Mucosa of stomach (tissue), 1 donor: ENCODE results near the gene MPL.

Experiments used
- H3K27me3 ChIP-seq: one replicate; pipeline ENCODE4 v1.7.0; 2013; ENCODE audit warnings: mild to moderate bottlenecking, low read length; ENCODE audit not compliant: control insufficient read depth, insufficient read depth
- H3K36me3 ChIP-seq: one replicate; pipeline ENCODE4 v1.7.0; 2013; ENCODE audit warnings: low read length; ENCODE audit not compliant: control insufficient read depth, insufficient read depth
- H3K4me1 ChIP-seq: one replicate; pipeline ENCODE4 v1.7.0; 2013; ENCODE audit warnings: mild to moderate bottlenecking, low read length; ENCODE audit not compliant: control insufficient read depth, insufficient read depth
- H3K4me3 ChIP-seq: one replicate; pipeline ENCODE4 v1.7.0; 2013; ENCODE audit warnings: low read length
- H3K9ac ChIP-seq: one replicate; pipeline ENCODE4 v1.7.0; 2013; ENCODE audit warnings: mild to moderate bottlenecking, low read length, moderate library complexity
- H3K9me3 ChIP-seq: one replicate; pipeline ENCODE4 v1.7.0; 2013; ENCODE audit warnings: mild to moderate bottlenecking, low read length, moderate library complexity; ENCODE audit not compliant: control insufficient read depth
- donor health status: Pancreatic carcinoma.

The MPL gene

GRCh38 chr1:43339584-43340232 lies 2.1 kb downstream of the MPL start:
- Histone ChIP-seq H3K27me3 (no peaks in the 10 kb centered on the region), H3K4me3 (no peak overlapping the region), H3K36me3 (no peaks in the 10 kb centered on the region), H3K4me1 (peaks cover 9% of the 10 kb centered on the region), H3K9ac (no peak overlapping the region), H3K9me3 (no peaks in the 10 kb centered on the region)

GRCh38 chr1:43340559-43340958 lies 2.9 kb downstream of the MPL start:
- H3K9ac ChIP-seq = no peak overlapping the region
- no peaks in the 10 kb centered on the region for H3K36me3 ChIP-seq
- no peaks in the 10 kb centered on the region for H3K27me3 ChIP-seq
- no peak overlapping the region for H3K4me3 ChIP-seq
- H3K9me3 ChIP-seq = no peaks in the 10 kb centered on the region
- H3K4me1 ChIP-seq = peaks cover 17% of the 10 kb centered on the region

- Histone ChIP-seq H3K4me3 (no peak overlapping the region), H3K36me3 (no peaks in the 10 kb centered on the region), H3K27me3 (no peaks in the 10 kb centered on the region), H3K9me3 (no peaks in the 10 kb centered on the region), H3K9ac (no peak overlapping the region), H3K4me1 (peaks cover 42% of the 10 kb centered on the region)
Measured at GRCh38 chr1:43344267-43344850, 6.7 kb downstream of the MPL start.

DNA sequence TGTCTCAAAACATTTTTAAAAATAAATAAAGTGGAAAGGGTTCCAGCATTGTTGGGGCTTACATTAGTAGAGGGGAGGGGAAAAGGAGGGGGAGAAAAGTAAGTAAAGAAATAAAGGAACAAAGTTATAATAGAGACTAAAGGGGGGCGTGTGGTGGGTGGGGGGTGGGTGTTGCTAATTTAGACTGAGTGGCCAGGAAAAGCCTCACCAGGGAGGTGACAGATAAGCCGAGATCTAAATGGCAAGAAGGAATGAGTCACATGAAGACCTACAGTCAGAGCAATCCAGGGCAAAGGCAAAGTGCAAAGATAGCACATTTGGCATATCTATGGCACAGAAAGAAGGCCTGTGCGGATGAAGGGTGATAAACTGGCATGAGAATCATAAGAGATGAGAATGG lies 7.5 kb downstream of the MPL start:
- no peak overlapping the region for H3K9ac ChIP-seq
- H3K4me3 ChIP-seq = no peak overlapping the region
- H3K9me3 ChIP-seq = no peaks in the 10 kb centered on the region
- H3K36me3 ChIP-seq = no peaks in the 10 kb centered on the region
- peaks cover 49% of the 10 kb centered on the region for H3K4me1 ChIP-seq
- no peaks in the 10 kb centered on the region for H3K27me3 ChIP-seq

DNA sequence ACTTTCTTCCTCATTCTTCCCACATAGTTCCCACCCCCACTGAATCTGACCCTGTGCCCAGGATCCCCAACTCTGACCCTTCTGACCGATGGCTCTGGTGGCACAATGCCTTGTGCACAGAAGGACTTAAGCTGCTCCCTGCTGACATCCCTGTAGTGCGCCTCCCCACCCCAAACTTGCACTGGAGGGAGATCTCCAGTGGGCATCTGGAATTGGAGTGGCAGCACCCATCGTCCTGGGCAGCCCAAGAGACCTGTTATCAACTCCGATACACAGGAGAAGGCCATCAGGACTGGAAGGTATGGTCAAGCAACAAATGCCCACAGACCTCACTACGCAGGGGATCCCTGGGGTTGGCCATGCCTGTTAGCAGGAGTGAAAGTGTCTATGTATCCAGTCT lies 9.0 kb downstream of the MPL start:
- H3K4me1 ChIP-seq = peaks cover 54% of the 10 kb centered on the region

GRCh38 chr1:43348343-43348808 lies 10.8 kb downstream of the MPL start:
- Histone ChIP-seq H3K4me1 (peaks cover 55% of the 10 kb centered on the region), H3K9me3 (no peaks in the 10 kb centered on the region), H3K36me3 (no peaks in the 10 kb centered on the region), H3K27me3 (no peaks in the 10 kb centered on the region), H3K4me3 (peak overlapping the region; percentile 22), H3K9ac (peak overlapping the region; percentile 87)

More for the DNA sequence above, 9.0 kb downstream of the MPL start:
- Histone ChIP-seq H3K27me3 (no peaks in the 10 kb centered on the region), H3K36me3 (no peaks in the 10 kb centered on the region), H3K9me3 (no peaks in the 10 kb centered on the region), H3K9ac (no peak overlapping the region), H3K4me3 (no peak overlapping the region)

DNA sequence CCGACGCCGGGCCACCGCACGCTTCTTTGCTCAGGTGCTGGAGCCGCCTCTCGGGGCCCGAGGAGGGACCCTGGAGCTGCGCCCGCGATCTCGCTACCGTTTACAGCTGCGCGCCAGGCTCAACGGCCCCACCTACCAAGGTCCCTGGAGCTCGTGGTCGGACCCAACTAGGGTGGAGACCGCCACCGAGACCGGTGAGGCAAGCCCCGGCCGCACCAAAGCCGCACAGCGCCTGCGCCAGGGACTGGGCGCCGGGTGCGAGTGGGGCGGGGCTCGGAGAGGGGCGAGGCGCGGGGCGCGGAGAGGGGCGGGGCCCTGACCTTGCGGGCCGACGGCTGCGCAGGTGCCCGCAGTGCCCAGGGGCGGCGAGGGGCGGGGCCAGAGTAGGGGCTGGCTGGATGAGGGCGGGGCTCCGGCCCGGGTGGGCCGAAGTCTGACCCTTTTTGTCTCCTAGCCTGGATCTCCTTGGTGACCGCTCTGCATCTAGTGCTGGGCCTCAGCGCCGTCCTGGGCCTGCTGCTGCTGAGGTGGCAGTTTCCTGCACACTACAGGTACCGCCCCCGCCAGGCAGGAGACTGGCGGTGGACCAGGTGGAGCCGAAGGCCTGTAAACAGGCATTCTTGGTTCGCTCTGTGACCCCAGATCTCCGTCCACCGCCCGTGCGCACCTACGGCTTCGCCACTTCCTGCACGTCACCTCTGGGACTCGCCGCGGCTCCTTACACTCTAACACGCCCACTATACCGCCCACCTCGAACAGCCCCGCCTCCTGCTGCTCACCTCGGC lies 11.4 kb downstream of the MPL start:
- H3K4me3 ChIP-seq = peak overlapping the region; percentile 22
- H3K27me3 ChIP-seq = no peaks in the 10 kb centered on the region
- H3K9ac ChIP-seq = peak overlapping the region; percentile 87
- peaks cover 53% of the 10 kb centered on the region for H3K4me1 ChIP-seq
- no peaks in the 10 kb centered on the region for H3K36me3 ChIP-seq
- no peaks in the 10 kb centered on the region for H3K9me3 ChIP-seq

DNA sequence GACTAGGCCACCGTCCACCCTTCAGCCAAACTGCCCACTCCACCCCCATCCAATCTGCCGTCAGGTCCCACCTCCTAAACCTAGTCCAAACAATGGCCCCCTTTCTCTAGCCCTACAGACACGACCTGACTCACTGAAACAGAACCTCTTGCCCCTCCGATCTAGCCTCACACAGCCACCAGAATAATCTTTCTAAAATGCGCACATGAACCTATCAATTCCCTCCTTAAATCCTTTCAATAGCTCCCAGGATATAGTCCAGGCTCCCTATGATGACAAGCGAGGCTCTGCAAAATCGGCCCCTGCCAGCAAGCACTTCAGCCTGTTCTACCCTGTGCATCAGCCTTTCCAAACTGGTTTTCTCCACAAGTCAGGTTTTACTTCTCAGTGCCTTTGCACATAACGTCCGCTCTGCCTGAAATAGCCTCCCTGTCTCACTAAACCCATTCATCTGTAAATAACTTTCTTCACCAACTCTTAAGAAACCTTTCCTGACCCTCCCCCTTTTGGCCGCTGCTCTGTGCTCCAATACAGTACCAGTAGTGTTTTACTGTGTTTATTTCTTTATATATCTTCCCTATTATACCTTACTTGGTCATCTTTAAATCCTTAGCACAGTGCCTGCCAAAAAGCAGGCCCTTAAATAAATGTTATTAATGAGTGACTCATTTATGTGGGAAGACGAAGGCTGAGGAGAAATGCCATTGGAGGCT lies 12.1 kb downstream of the MPL start:
- Histone ChIP-seq H3K4me1 (peaks cover 46% of the 10 kb centered on the region), H3K9me3 (no peaks in the 10 kb centered on the region), H3K9ac (peak overlapping the region; percentile 87), H3K36me3 (no peaks in the 10 kb centered on the region), H3K4me3 (no peak overlapping the region), H3K27me3 (no peaks in the 10 kb centered on the region)

GRCh38 chr1:43350976-43351375 lies 13.4 kb downstream of the MPL start:
- Histone ChIP-seq H3K4me1 (peaks cover 34% of the 10 kb centered on the region), H3K9ac (no peak overlapping the region), H3K27me3 (no peaks in the 10 kb centered on the region), H3K9me3 (no peaks in the 10 kb centered on the region), H3K36me3 (no peaks in the 10 kb centered on the region), H3K4me3 (no peak overlapping the region)

- H3K9ac ChIP-seq = no peak overlapping the region
- no peaks in the 10 kb centered on the region for H3K27me3 ChIP-seq
- H3K4me1 ChIP-seq = peaks cover 27% of the 10 kb centered on the region
- no peak overlapping the region for H3K4me3 ChIP-seq
- H3K9me3 ChIP-seq = no peaks in the 10 kb centered on the region
- H3K36me3 ChIP-seq = no peaks in the 10 kb centered on the region
Measured at GRCh38 chr1:43351421-43352350, 14.1 kb downstream of the MPL start.

- Histone ChIP-seq H3K4me1 (peaks cover 26% of the 10 kb centered on the region), H3K9ac (no peak overlapping the region), H3K36me3 (no peaks in the 10 kb centered on the region), H3K9me3 (no peaks in the 10 kb centered on the region), H3K4me3 (no peak overlapping the region), H3K27me3 (no peaks in the 10 kb centered on the region)
Measured at GRCh38 chr1:43352351-43352705, 14.7 kb downstream of the MPL start.
